B cell (primary cell): Measurements from ENCODE around the gene CADM2.

Experiments
- CTCF ChIP-seq: fragments of 200-600 bp; IDR thresholded peaks from one replicate; pipeline ENCODE4 v1.8.0; 2022; ENCODE audit warnings: antibody characterized with exemption, mild to moderate bottlenecking
- EZH2 ChIP-seq: IDR thresholded peaks from 2 replicates; pipeline ENCODE4 v1.6.1; 2012; ENCODE audit warnings: borderline replicate concordance, low read depth, mild to moderate bottlenecking, moderate library complexity, low read length; ENCODE audit not compliant: insufficient read depth, poor library complexity, severe bottlenecking

- peak; percentile 92 for TF ChIP-seq CTCF
- no peak for TF ChIP-seq EZH2
Measured at GRCh38 chr3:85576091-85576690, 617.4 kb downstream of the CADM2 start.
